Neural progenitor cell (in vitro differentiated cells): ENCODE results near the gene SERPINB6. TPM values are rescaled to one million over a fixed set of nuclear protein-coding genes. Genes with fewer than 3 reads are reported as not detected.

ENCODE experiments used
- DNase-seq: peaks from one replicate; pipeline ENCODE4 v3.0.0-alpha.2; 2016; ENCODE audit warnings: low spot score
- H2AFZ ChIP-seq: fragments of 200-600 bp; sonication (generic); replicated peaks from 2 replicates; pipeline ENCODE4 v1.6.1; 2016; ENCODE audit warnings: antibody characterized with exemption
- H3F3A ChIP-seq: fragments of 200-600 bp; sonication (generic); 2 replicates; pipeline ENCODE4 v1.6.1; 2016; ENCODE audit warnings: antibody characterized with exemption, low read depth
- H3K27ac ChIP-seq: fragments of 200-600 bp; sonication (generic); 2 replicates; pipeline ENCODE4 v1.5.1; 2016; ENCODE audit warnings: mild to moderate bottlenecking
- H3K27me3 ChIP-seq: fragments of 200-600 bp; sonication (generic); 2 replicates; pipeline ENCODE4 v1.6.1; 2016; ENCODE audit warnings: mild to moderate bottlenecking, moderate library complexity
- H3K36me3 ChIP-seq: fragments of 200-600 bp; sonication (generic); 2 replicates; pipeline ENCODE4 v1.5.1; 2016
- H3K4me1 ChIP-seq: fragments of 200-600 bp; sonication (generic); 2 replicates; pipeline ENCODE4 v1.6.1; 2016; ENCODE audit warnings: mixed run types
- H3K4me2 ChIP-seq: fragments of 200-600 bp; sonication (generic); 2 replicates; pipeline ENCODE4 v1.6.1; 2016
- H3K4me3 ChIP-seq: fragments of 200-600 bp; sonication (generic); 2 replicates; pipeline ENCODE4 v1.5.1; 2016
- H3K79me2 ChIP-seq: fragments of 200-600 bp; sonication (generic); 2 replicates; pipeline ENCODE4 v1.6.1; 2016; ENCODE audit warnings: low read depth
- H3K9ac ChIP-seq: fragments of 200-600 bp; sonication (generic); 2 replicates; pipeline ENCODE4 v1.6.1; 2016
- H3K9me3 ChIP-seq: fragments of 200-600 bp; sonication (generic); 2 replicates; pipeline ENCODE4 v1.5.1; 2016; ENCODE audit warnings: low read depth
- H4K20me1 ChIP-seq: fragments of 200-600 bp; sonication (generic); 2 replicates; pipeline ENCODE4 v1.6.1; 2016; ENCODE audit warnings: low read depth
- H3K27ac Mint-ChIP-seq: 3 replicates; pipeline ENCODE4 v1.8.0; 2021; ENCODE audit warnings: mixed read lengths
- H3K27me3 Mint-ChIP-seq: 2 replicates; pipeline ENCODE4 v1.8.0; 2022; ENCODE audit warnings: low read depth, mild to moderate bottlenecking, inconsistent platforms, moderate library complexity, mixed read lengths; ENCODE audit not compliant: insufficient read depth
- H3K36me3 Mint-ChIP-seq: 3 replicates; pipeline ENCODE4 v1.8.0; 2021; ENCODE audit warnings: mixed read lengths
- H3K4me1 Mint-ChIP-seq: 3 replicates; pipeline ENCODE4 v1.8.0; 2021; ENCODE audit warnings: mixed read lengths
- H3K4me3 Mint-ChIP-seq: 3 replicates; pipeline ENCODE4 v1.8.0; 2021; ENCODE audit warnings: mild to moderate bottlenecking, moderate library complexity, mixed read lengths
- H3K9me3 Mint-ChIP-seq: 3 replicates; pipeline ENCODE4 v1.8.0; 2020; ENCODE audit warnings: mixed read lengths
- CTCF ChIP-seq: fragments of 200-600 bp; sonication (generic); IDR thresholded peaks from 2 replicates; pipeline ENCODE4 v1.5.1; 2017; ENCODE audit warnings: antibody characterized with exemption, mild to moderate bottlenecking
- EZH2 ChIP-seq: fragments of 200-600 bp; sonication (generic); IDR thresholded peaks from 2 replicates; pipeline ENCODE4 v1.6.1; 2017; ENCODE audit warnings: antibody characterized with exemption, mild to moderate bottlenecking, moderate library complexity
- EZH2phosphoT487 ChIP-seq: fragments of 200-600 bp; sonication (generic); IDR thresholded peaks from 2 replicates; pipeline ENCODE4 v1.6.1; 2017; ENCODE audit warnings: antibody characterized with exemption
- total RNA-seq: library from RNA; depleted of rRNA; stranded (reverse); fragments of >200 nt; gene quantifications from 2 replicates; pipeline ENCODE4 v1.2.3, GENCODE V29; 2015; ENCODE audit warnings: low replicate concordance

Gene SERPINB6
- total RNA-seq, 1 donor from 2014 or later: 13.3 TPM

- no peaks in the 10 kb centered on the region for H3K27me3 ChIP-seq
- no peak overlapping the region for H2AFZ ChIP-seq
- H3K79me2 ChIP-seq: no peaks in the 10 kb centered on the region
- no peak overlapping the region for H3K9ac ChIP-seq
- no peaks in the 10 kb centered on the region for H3K36me3 ChIP-seq
- no peak overlapping the region for H3K4me2 ChIP-seq
- H3K9me3 ChIP-seq: no peaks in the 10 kb centered on the region
- Mint-ChIP-seq H3K4me1 (peaks cover 30% of the 10 kb centered on the region), H3K36me3 (peaks cover 9% of the 10 kb centered on the region), H3K27me3 (peaks cover 27% of the 10 kb centered on the region), H3K27ac (peak overlapping the region; percentile 30), H3K4me3 (no peak overlapping the region), H3K9me3 (peaks cover 22% of the 10 kb centered on the region)
- no peak overlapping the region for H3K4me3 ChIP-seq
- H4K20me1 ChIP-seq: no peaks in the 10 kb centered on the region
- no peak overlapping the region for H3K27ac ChIP-seq
- no peak for DNase-seq
- H3F3A ChIP-seq: peaks cover 5% of the 10 kb centered on the region
- TF ChIP-seq EZH2 (no peak), EZH2phosphoT487 (no peak), CTCF (no peak)
- peaks cover 12% of the 10 kb centered on the region for H3K4me1 ChIP-seq
These were observed 55.0 kb downstream of the SERPINB6 start for GRCh38 chr6:2916158-2916925.

GRCh38 chr6:2915150-2915549, 56.2 kb downstream of the SERPINB6 start:
- no peak for DNase-seq
- no peaks in the 10 kb centered on the region for H3F3A ChIP-seq
- Mint-ChIP-seq H3K27me3 (peaks cover 27% of the 10 kb centered on the region), H3K27ac (no peak overlapping the region), H3K4me3 (no peak overlapping the region), H3K9me3 (peaks cover 18% of the 10 kb centered on the region), H3K36me3 (peaks cover 7% of the 10 kb centered on the region), H3K4me1 (peaks cover 36% of the 10 kb centered on the region)
- peaks cover 7% of the 10 kb centered on the region for H3K4me1 ChIP-seq
- no peak overlapping the region for H3K9ac ChIP-seq
- H4K20me1 ChIP-seq: no peaks in the 10 kb centered on the region
- H3K79me2 ChIP-seq: no peaks in the 10 kb centered on the region
- H3K4me3 ChIP-seq: no peak overlapping the region
- no peak overlapping the region for H3K27ac ChIP-seq
- TF ChIP-seq CTCF (no peak), EZH2 (no peak), EZH2phosphoT487 (no peak)
- H3K27me3 ChIP-seq: peaks cover 1% of the 10 kb centered on the region
- no peak overlapping the region for H3K4me2 ChIP-seq
- H3K36me3 ChIP-seq: no peaks in the 10 kb centered on the region
- no peaks in the 10 kb centered on the region for H3K9me3 ChIP-seq
- no peak overlapping the region for H2AFZ ChIP-seq

- Mint-ChIP-seq H3K27ac (no peak overlapping the region), H3K4me1 (peaks cover 39% of the 10 kb centered on the region), H3K36me3 (peaks cover 3% of the 10 kb centered on the region), H3K9me3 (peaks cover 12% of the 10 kb centered on the region), H3K4me3 (no peak overlapping the region), H3K27me3 (peaks cover 23% of the 10 kb centered on the region)
- Histone ChIP-seq H3K4me3 (no peak overlapping the region), H3K27me3 (peaks cover 10% of the 10 kb centered on the region), H3K36me3 (no peaks in the 10 kb centered on the region), H3K4me2 (no peak overlapping the region), H3F3A (peaks cover 4% of the 10 kb centered on the region), H3K9me3 (no peaks in the 10 kb centered on the region), H4K20me1 (no peaks in the 10 kb centered on the region), H3K79me2 (no peaks in the 10 kb centered on the region), H2AFZ (no peak overlapping the region), H3K4me1 (peaks cover 11% of the 10 kb centered on the region), H3K9ac (no peak overlapping the region), H3K27ac (no peak overlapping the region)
- TF ChIP-seq CTCF: no peak
- TF ChIP-seq EZH2: no peak
- no peak for TF ChIP-seq EZH2phosphoT487
- no peak for DNase-seq
These were observed 57.1 kb downstream of the SERPINB6 start for GRCh38 chr6:2914318-2914660.
